Measurements from ENCODE around the gene NOTCH2NLA. TPM values are rescaled to one million over a fixed set of nuclear protein-coding genes. Genes with fewer than 3 reads are reported as not detected.
"Not testable (repeated sequence)": the region's sequence is repeated elsewhere in the genome, so short reads cannot be mapped to it uniquely, and the experiment has no call there.

NOTCH2NLA gene
- total RNA-seq, 1 donor from 2014 or later, result 62.7 TPM

GRCh38 chr1:146253249-146253855 is 24.5 kb upstream of the NOTCH2NLA start:
- not testable (repeated sequence) for H3K36me3 ChIP-seq (ENCODE audit: control insufficient read depth, insufficient read depth, low read length); DNase-seq (ENCODE audit: low read depth); H3K27me3 ChIP-seq (ENCODE audit: control insufficient read depth, insufficient read depth, low read length); FAIRE-seq; H3K4me3 ChIP-seq (ENCODE audit: low read depth, low read length)

GRCh38 chr1:146251523-146251922 is 22.7 kb upstream of the NOTCH2NLA start:
- H3K27me3 ChIP-seq (ENCODE audit: control insufficient read depth, insufficient read depth, low read length); H3K4me3 ChIP-seq (ENCODE audit: low read depth, low read length); H3K36me3 ChIP-seq (ENCODE audit: control insufficient read depth, insufficient read depth, low read length); DNase-seq (ENCODE audit: low read depth); FAIRE-seq: not testable (repeated sequence)

GRCh38 chr1:146248643-146249042 is 19.8 kb upstream of the NOTCH2NLA start:
- not testable (repeated sequence) for H3K36me3 ChIP-seq (ENCODE audit: control insufficient read depth, insufficient read depth, low read length); H3K27me3 ChIP-seq (ENCODE audit: control insufficient read depth, insufficient read depth, low read length); FAIRE-seq; DNase-seq (ENCODE audit: low read depth); H3K4me3 ChIP-seq (ENCODE audit: low read depth, low read length)

GRCh38 chr1:146236626-146237025 is 7.8 kb upstream of the NOTCH2NLA start:
- not testable (repeated sequence) for DNase-seq (ENCODE audit: low read depth); FAIRE-seq

GRCh38 chr1:146236026-146236601 is 7.3 kb upstream of the NOTCH2NLA start:
- not testable (repeated sequence) for DNase-seq (ENCODE audit: low read depth)

More at GRCh38 chr1:146236626-146237025, 7.8 kb upstream of the NOTCH2NLA start:
- not testable (repeated sequence) for H3K27me3 ChIP-seq (ENCODE audit: control insufficient read depth, insufficient read depth, low read length); H3K4me3 ChIP-seq (ENCODE audit: low read depth, low read length); H3K36me3 ChIP-seq (ENCODE audit: control insufficient read depth, insufficient read depth, low read length)

GRCh38 chr1:146228144-146228682 is 608 bp downstream of the NOTCH2NLA start:
- not testable (repeated sequence) for FAIRE-seq; DNase-seq (ENCODE audit: low read depth); H3K27me3 ChIP-seq (ENCODE audit: control insufficient read depth, insufficient read depth, low read length); H3K36me3 ChIP-seq (ENCODE audit: control insufficient read depth, insufficient read depth, low read length)
- peak overlapping the region; percentile 47 for H3K4me3 ChIP-seq (ENCODE audit: low read depth, low read length)

More at GRCh38 chr1:146236026-146236601, 7.3 kb upstream of the NOTCH2NLA start:
- H3K4me3 ChIP-seq (ENCODE audit: low read depth, low read length); H3K27me3 ChIP-seq (ENCODE audit: control insufficient read depth, insufficient read depth, low read length); H3K36me3 ChIP-seq (ENCODE audit: control insufficient read depth, insufficient read depth, low read length); FAIRE-seq: not testable (repeated sequence)

GRCh38 chr1:146174531-146174930 is 54.3 kb downstream of the NOTCH2NLA start:
- H3K36me3 ChIP-seq (ENCODE audit: control insufficient read depth, insufficient read depth, low read length); DNase-seq (ENCODE audit: low read depth); FAIRE-seq; H3K4me3 ChIP-seq (ENCODE audit: low read depth, low read length); H3K27me3 ChIP-seq (ENCODE audit: control insufficient read depth, insufficient read depth, low read length): not testable (repeated sequence)

- H3K27me3 ChIP-seq (ENCODE audit: control insufficient read depth, insufficient read depth, low read length); H3K4me3 ChIP-seq (ENCODE audit: low read depth, low read length); DNase-seq (ENCODE audit: low read depth); FAIRE-seq; H3K36me3 ChIP-seq (ENCODE audit: control insufficient read depth, insufficient read depth, low read length): not testable (repeated sequence)
Measured at GRCh38 chr1:146167740-146168139, 61.1 kb downstream of the NOTCH2NLA start.

GRCh38 chr1:146167273-146167672 is 61.5 kb downstream of the NOTCH2NLA start:
- H3K27me3 ChIP-seq (ENCODE audit: control insufficient read depth, insufficient read depth, low read length); H3K36me3 ChIP-seq (ENCODE audit: control insufficient read depth, insufficient read depth, low read length); DNase-seq (ENCODE audit: low read depth); H3K4me3 ChIP-seq (ENCODE audit: low read depth, low read length); FAIRE-seq: not testable (repeated sequence)

GRCh38 chr1:146144465-146144864 is 84.4 kb downstream of the NOTCH2NLA start, which contains the start of gene NBPF10:
Gene NBPF10 (minus strand): TSS chr1:146144804. CDS start chr1:146144769, 35 bp downstream.
- DNase-seq (ENCODE audit: low read depth); H3K27me3 ChIP-seq (ENCODE audit: control insufficient read depth, insufficient read depth, low read length); H3K36me3 ChIP-seq (ENCODE audit: control insufficient read depth, insufficient read depth, low read length); H3K4me3 ChIP-seq (ENCODE audit: low read depth, low read length); FAIRE-seq: not testable (repeated sequence)

Other genes starting within 250 kb of the NOTCH2NLA start
- 9.0 and 913 TPM in 2 replicates for gene TXNIP, start 232.4 kb downstream of the NOTCH2NLA start, total RNA-seq
- not detected in 2 replicates for gene HJV, start 207.3 kb downstream of the NOTCH2NLA start, total RNA-seq
- 1.3 and 2.4 TPM in 2 replicates for gene NBPF10, start 84.2 kb downstream of the NOTCH2NLA start, total RNA-seq

Data from bronchial epithelial cell (primary cell).